Measurements from ENCODE around the gene MYNN. TPM values are rescaled to one million over a fixed set of nuclear protein-coding genes. Genes with fewer than 3 reads are reported as not detected.

MYNN gene
- total RNA-seq, 1 donor from 2014 or later, result 12.7 TPM

- no peak for DNase-seq (ENCODE audit: low spot score)
Measured at GRCh38 chr3:169774186-169774585, 990 bp downstream of the MYNN start.

- DNase-seq (ENCODE audit: low spot score), result no peak
Measured at GRCh38 chr3:169777822-169778221, 4.6 kb downstream of the MYNN start.

DNA sequence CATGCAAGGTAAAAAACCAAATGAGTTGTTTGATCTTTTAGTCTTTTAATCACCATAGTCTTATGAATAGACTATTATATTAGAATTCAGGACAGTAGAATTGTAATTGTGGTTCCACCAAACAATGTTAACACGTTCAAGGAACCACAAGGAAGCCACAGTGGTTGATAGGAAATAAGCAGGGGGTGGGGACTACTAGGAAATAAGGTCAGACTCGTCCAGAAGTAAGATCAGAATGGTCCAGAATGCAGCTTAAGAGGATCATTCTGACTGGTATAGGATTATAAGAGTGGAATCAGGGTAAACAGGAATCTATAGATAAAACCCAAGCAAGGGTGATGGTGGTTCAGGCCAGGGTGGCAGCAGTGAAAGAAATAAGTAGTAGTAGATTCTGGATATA is 7.5 kb downstream of the MYNN start:
- no peak for DNase-seq (ENCODE audit: low spot score)

DNA sequence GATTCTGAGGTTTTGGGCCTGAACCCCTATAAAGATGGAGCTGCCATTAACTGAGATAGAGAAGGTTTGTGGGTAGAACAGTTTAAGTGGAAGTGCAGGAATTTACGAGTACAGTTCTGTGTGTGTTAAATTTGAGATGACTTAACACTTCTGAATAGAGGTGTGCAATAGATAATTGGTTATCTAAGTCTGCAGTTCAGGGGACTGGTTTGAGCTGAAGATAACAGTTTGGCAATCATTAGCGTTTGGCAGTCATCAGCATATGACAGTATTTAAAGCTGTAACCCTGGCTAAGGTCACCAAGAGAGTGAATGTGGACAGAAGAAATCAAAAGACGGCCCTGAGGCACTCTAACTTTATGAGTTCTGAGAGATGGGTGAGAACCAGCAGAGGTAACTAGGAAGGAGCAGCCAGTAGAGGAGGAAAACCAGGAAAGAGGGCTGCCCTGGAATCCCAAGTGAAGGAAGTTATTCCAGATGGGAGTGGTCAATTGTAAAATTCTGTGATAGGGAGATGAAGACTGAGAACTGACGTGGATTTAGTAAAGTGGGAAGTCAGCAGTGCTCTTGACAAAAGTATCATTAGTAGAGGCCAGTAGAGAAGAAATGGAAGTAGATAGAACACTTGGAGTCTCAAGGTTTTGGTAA is 8.1 kb downstream of the MYNN start:
- DNase-seq (ENCODE audit: low spot score), result no peak

DNA sequence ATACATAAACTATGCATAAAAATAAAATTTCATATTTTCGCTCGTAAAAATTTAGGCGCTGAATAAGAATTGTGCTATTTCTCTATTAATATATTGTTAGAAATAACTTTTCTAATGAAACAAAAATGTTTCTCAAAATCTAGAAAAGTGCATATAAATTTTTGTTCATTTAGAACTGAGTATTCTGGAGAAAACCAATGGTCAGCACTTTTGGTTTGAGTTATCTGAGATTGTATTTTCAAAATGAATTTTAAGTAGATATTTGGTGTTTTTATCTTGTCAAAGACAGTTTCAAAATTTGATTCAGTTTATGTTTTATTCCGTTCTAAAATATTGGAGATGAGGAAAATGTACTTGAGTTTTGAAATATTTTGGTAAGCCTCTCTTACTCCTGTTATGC is 13.9 kb downstream of the MYNN start:
- no peak for DNase-seq (ENCODE audit: low spot score)

DNA sequence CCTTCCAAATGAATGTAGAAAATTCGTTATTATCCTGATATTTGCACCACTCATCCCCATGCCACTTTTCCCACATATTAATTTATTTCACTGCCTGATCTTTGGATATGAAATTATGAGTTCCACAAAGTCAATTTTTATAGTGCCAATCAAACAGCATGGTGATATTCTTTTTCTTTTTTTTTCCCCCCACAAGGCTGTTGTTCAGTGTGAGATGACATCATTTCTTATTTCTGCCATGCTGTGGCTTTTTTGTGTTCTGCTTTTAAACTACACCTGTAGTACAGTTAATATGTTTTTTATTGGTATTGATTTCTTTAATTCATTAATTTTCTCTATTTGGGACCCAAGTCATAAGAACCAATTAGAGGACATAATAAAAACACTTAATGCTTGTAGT is 14.6 kb downstream of the MYNN start:
- DNase-seq (ENCODE audit: low spot score), result no peak

- no peak for DNase-seq (ENCODE audit: low spot score)
Measured at GRCh38 chr3:169790219-169790618, 17.0 kb downstream of the MYNN start.

- DNase-seq (ENCODE audit: low spot score), result no peak
Measured at GRCh38 chr3:169790687-169791429, 17.7 kb downstream of the MYNN start.

- no peak for DNase-seq (ENCODE audit: low spot score)
Measured at GRCh38 chr3:169792359-169792758, 19.2 kb downstream of the MYNN start.

DNA sequence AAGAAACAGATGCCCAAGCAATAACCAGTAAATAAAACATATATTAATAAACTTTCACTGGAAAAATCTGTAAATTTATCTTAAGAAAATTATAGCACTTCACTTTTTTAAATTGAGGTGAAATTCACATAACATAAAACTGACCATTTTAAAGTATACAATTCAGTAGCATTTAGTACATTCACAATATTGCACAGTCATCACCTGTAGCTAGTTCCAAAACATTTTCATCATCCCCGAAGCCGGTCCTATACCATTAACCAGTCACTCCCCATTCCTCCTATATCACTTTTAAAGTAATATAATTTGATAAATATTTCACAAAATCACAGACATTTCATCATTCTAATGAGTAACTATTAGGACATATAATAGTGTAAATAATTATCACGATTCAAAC is 31.5 kb downstream of the MYNN start:
- DNase-seq (ENCODE audit: low spot score), result no peak

DNA sequence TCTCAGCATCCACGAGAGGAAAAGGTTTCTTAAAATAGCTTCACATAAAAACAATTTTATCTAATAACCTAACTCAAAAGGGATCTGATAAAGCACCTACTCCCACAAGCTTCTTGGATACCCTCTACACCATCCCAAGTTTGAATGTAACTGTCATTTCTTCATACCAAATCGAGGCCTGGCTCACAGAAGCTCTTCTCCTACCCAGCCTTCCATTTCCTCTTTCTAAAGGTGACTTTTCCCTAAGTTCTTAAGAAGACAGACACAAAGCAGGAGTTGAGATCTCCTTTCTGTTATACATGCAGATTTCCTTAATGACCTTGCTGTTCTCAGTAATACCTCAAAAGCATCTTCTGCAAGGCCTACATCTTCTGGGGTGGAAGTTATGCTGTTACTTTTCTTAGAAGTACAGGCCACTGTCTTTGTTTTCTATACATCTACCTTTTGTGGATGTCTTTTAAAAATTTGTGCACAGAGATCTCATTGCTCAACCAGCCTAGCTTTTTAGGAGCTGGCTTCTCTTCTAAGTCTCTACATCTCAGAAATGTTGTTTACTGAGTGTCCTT is 36.1 kb downstream of the MYNN start:
- DNase-seq (ENCODE audit: low spot score), result no peak

DNA sequence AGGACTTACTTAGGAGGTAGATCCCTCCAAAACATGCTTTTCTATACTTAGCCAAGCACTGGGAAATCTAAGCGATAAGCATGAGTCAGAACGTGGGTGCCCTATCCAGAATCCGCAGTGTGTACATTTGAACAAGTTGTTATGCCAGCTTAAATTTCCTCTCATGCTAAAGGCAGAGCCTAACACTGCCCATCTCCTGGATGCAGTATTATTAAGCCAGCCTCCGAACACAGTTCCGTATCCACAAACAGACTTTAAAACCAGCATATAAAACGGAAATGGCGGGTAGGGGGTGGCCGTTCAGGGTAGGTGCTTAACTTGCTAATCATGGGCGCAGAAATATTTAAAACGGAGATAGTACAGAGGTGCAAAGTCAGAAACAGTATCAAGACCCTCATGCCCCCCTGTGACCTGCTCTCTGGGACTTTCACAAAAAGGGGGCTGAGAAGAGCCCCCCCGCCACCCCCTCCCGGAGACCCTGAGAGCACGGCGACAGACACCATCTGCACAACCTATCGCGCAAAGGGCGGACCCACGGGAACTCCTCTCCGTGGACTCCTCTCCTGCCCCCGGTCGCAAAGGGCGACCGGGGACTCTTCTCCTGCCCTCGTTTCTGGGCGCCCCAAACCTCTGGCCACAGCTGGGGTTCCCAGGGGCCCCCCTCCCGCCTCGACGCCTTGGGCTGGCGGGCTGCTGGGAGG is 38.6 kb downstream of the MYNN start:
- no peak for DNase-seq (ENCODE audit: low spot score)

DNA sequence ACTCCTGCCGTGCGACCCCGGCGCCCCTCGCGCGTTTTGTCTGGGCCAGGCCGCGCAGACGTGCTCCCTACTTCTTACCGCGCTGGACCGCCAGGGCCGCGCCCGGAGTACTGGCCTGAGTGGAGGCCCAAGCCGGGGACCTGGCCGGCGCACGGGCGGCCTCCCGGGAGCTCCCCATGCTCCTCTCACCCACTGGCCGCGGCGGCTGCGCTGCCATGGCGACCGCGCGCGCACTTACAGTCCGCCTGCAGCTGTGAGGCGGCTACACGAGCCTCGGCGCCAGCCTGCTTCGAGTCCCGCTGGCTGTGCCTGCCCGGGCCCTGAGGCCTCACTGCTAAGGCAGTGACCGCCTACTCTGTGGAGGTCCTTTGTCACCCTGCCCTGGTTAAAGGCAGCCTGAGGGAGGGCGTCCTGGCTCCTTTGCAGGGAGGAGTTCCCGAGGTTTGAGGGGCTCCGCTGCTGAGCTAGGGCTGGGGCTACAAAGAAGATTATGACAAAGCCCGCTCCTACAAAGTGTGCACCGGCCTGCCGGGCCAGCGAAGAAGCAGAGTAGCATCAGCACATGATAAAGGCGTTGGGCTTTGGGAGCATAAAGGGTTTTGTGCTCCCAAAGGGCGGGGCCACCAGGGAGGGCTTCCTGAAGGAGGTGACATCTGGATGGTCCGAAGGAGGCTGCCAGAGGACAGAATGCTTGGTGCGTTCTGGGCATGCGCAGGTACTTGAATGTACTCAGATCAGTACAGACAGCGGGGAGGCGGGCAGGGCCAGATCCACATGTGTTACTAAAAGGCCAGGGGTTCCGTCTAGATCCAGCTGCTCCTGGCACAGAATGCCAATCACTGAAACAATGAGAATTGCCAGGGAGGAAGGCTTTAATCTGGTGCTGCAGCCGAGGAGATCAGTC is 39.4 kb downstream of the MYNN start, which contains the start of the genes LRRC34 and LRRIQ4:
Gene LRRC34 (minus strand): TSS at position 573 of the 904 bp plus-strand sequence. CDS start 356 bp downstream, at position 217.
Gene LRRIQ4 (plus strand): TSS at position 539 of the 904 bp plus-strand sequence. CDS start 9,052 bp downstream, outside the sequence.
- DNase-seq (ENCODE audit: low spot score), result no peak

DNA sequence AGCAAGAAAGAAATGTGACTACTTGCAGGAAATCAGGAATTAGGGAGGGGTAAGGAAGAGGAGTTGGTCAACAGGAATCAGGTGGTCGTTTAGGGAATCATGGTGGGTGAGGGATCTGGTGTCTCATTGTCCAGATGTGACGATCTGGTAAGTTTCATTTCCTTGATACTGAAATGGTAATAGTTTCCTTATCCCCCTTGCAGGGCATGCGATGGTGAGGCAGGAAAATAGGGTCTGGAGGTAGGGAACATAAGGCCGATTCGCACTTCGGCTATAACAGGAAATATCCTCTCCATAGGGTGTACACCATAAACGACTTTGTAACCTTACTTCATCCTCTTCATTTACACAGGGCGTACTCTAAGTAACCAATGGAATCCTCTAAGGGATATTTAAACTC is 40.1 kb downstream of the MYNN start:
- DNase-seq (ENCODE audit: low spot score), result no peak

GRCh38 chr3:169813757-169814517 is 40.7 kb downstream of the MYNN start:
- no peak for DNase-seq (ENCODE audit: low spot score)

GRCh38 chr3:169815590-169816150 is 42.5 kb downstream of the MYNN start:
- no peak for DNase-seq (ENCODE audit: low spot score)

DNA sequence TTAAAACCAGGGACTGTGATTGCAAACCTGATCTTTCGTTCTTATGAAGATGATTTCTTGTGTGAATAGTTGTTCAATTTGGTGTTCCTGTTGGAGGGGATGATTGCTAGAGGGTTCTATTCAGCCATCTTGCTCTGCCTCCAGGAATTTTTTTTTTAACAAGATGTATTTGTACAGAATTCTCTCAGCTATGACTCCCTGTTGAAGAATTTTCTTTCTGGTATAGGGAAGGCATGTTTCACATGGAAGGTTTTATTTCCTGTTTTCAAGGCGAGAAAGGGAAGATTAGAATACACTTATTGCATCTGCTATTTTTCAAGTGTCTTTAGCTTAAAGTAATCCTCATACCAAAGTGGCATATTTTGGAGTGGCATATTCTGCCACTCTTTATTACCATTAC is 45.1 kb downstream of the MYNN start:
- no peak for DNase-seq (ENCODE audit: low spot score)

- DNase-seq (ENCODE audit: low spot score), result no peak
Measured at GRCh38 chr3:169822091-169822490, 48.9 kb downstream of the MYNN start.

GRCh38 chr3:169822540-169822939 is 49.3 kb downstream of the MYNN start:
- no peak for DNase-seq (ENCODE audit: low spot score)

GRCh38 chr3:169822983-169823382 is 49.8 kb downstream of the MYNN start:
- DNase-seq (ENCODE audit: low spot score), result no peak

Measured in mesenteric fat pad (tissue), 1 donor.